Neutrophil (primary cell): Measurements from ENCODE around the gene OR13C3.

ENCODE experiments used
- H3K27ac ChIP-seq: fragments of 200-600 bp; sonication (generic); 2 replicates; pipeline ENCODE4 v1.5.1; 2016; ENCODE audit warnings: mild to moderate bottlenecking, moderate library complexity
- H3K27me3 ChIP-seq: fragments of 200-600 bp; sonication (generic); 2 replicates; pipeline ENCODE4 v1.6.0; 2016; ENCODE audit warnings: mild to moderate bottlenecking
- H3K36me3 ChIP-seq: fragments of 200-600 bp; sonication (generic); 2 replicates; pipeline ENCODE4 v1.5.1; 2017
- H3K4me1 ChIP-seq, 2 experiments: fragments of 200-600 bp in 1 of 2; sonication (generic) in 1 of 2; 1 replicate in 1 of 2; 2 replicates in 1 of 2; pipeline versions ENCODE4 v1.5.1 to v1.6.1; 2013 to 2016; ENCODE audit warnings: low read depth in 1 of 2, low read length in 1 of 2, mild to moderate bottlenecking in 1 of 2, moderate library complexity in 1 of 2; ENCODE audit not compliant: control insufficient read depth in 1 of 2, insufficient read depth in 1 of 2
- H3K4me3 ChIP-seq, 2 experiments: fragments of 200-600 bp in 1 of 2; sonication (generic) in 1 of 2; 1 replicate in 1 of 2; 2 replicates in 1 of 2; pipeline ENCODE4 v1.5.1; 2013 to 2016; ENCODE audit warnings: low read depth in 1 of 2, low read length in 1 of 2, mild to moderate bottlenecking in 1 of 2, moderate library complexity in 1 of 2
- H3K9me3 ChIP-seq: fragments of 200-600 bp; sonication (generic); 2 replicates; pipeline ENCODE4 v1.5.1; 2016
- TF ChIP-seq, protein P1 (sequence below): fragments of 200-600 bp; sonication (generic); IDR thresholded peaks from 2 replicates; pipeline ENCODE4 v1.5.1; 2016; ENCODE audit warnings: antibody characterized with exemption

Gene OR13C3

DNA sequence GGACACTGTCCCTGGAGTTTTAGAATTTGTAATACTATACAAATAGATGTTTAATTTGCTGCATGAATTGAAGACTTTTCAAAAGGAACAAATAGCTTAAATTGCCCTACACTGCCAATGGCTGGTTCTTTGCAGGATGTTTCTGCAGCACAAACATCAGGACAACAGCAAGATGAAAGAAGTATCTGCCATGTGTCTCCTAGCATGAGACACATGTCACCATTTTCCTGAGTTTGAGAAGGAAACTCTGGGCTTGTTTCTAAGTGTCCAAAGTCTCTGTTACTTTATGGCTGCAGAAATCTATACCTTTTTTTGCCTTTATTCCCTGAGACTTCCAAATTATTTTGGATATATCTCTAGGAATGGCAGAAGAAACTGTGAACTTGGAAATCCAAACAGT, 33.2 kb downstream of the OR13C3 start:
- TF ChIP-seq, protein P1, sequence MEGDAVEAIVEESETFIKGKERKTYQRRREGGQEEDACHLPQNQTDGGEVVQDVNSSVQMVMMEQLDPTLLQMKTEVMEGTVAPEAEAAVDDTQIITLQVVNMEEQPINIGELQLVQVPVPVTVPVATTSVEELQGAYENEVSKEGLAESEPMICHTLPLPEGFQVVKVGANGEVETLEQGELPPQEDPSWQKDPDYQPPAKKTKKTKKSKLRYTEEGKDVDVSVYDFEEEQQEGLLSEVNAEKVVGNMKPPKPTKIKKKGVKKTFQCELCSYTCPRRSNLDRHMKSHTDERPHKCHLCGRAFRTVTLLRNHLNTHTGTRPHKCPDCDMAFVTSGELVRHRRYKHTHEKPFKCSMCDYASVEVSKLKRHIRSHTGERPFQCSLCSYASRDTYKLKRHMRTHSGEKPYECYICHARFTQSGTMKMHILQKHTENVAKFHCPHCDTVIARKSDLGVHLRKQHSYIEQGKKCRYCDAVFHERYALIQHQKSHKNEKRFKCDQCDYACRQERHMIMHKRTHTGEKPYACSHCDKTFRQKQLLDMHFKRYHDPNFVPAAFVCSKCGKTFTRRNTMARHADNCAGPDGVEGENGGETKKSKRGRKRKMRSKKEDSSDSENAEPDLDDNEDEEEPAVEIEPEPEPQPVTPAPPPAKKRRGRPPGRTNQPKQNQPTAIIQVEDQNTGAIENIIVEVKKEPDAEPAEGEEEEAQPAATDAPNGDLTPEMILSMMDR: no peak
- Histone ChIP-seq H3K9me3 (no peaks in the 10 kb centered on the region), H3K27ac (no peak overlapping the region), H3K4me3 (no peak overlapping the region), H3K36me3 (no peaks in the 10 kb centered on the region), H3K27me3 (no peaks in the 10 kb centered on the region), H3K4me1 (no peaks in the 10 kb centered on the region)

DNA sequence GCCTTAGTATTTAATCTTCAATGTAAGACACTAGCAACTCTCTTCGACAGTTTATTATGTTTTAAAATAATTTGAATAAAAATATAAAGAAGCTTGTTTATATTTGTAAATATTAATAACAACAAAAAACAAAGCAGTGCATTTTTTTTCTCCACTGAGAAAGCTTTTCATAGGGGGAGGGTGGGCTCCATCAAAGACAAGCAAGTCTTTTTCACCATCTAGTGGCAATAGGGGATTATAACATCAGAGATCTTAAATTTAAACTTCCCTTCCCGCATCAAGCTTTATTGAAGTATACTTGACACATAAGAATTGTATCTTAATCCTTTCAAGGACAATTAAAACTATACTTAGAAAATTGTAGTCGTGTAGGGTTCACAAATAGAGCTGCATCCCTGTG, 41.8 kb downstream of the OR13C3 start:
- Histone ChIP-seq H3K9me3 (no peaks in the 10 kb centered on the region), H3K27ac (no peak overlapping the region), H3K27me3 (no peaks in the 10 kb centered on the region), H3K4me3 (no peak overlapping the region), H3K36me3 (no peaks in the 10 kb centered on the region), H3K4me1 (no peaks in the 10 kb centered on the region)
- TF ChIP-seq, protein P1: no peak
